ENCODE measurements around the gene LRRC55. TPM values are rescaled to one million over a fixed set of nuclear protein-coding genes. Genes with fewer than 3 reads are reported as not detected.

LRRC55 gene
- total RNA-seq, 4 donors from 2014 or later = 0.09 to 0.32 TPM; not detected in 2

DNA sequence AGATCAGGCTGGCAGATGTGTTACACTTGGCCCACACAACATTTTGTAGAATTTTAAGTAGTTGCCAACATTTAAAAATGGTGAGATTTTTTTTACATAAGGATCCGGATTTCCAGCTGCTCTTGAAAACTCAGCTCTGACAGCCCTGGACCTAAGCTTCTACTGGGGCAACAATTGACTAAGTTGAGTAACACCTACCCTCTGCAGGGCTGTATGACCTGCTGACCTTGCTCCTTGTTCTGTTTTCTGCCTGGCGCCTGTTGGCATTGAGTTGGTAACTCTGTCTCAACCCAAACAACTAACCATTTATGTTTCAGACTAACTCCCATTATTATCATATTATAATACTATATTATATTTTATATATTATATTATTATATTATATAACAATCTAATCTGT lies 21.1 kb upstream of the LRRC55 start:
- intact Hi-C loops (cut with DNase I) = no loop called here
- Histone ChIP-seq H3K4me1 (peaks cover 4 to 27% (median 4%) of the 10 kb centered on the region in 3 donors), H3K27me3 (peaks cover 0 to 10% (median 0%) of the 10 kb centered on the region in 4 donors), H3K9me3 (no peaks in the 10 kb centered on the region), H3K27ac (no peak overlapping the region), H3K36me3 (no peaks in the 10 kb centered on the region), H3K4me3 (no peak overlapping the region)
- WGBS, 2 donors = 76 to 79% methylated on average over 2 of the region's 2 CpGs
- TF ChIP-seq, protein P1, sequence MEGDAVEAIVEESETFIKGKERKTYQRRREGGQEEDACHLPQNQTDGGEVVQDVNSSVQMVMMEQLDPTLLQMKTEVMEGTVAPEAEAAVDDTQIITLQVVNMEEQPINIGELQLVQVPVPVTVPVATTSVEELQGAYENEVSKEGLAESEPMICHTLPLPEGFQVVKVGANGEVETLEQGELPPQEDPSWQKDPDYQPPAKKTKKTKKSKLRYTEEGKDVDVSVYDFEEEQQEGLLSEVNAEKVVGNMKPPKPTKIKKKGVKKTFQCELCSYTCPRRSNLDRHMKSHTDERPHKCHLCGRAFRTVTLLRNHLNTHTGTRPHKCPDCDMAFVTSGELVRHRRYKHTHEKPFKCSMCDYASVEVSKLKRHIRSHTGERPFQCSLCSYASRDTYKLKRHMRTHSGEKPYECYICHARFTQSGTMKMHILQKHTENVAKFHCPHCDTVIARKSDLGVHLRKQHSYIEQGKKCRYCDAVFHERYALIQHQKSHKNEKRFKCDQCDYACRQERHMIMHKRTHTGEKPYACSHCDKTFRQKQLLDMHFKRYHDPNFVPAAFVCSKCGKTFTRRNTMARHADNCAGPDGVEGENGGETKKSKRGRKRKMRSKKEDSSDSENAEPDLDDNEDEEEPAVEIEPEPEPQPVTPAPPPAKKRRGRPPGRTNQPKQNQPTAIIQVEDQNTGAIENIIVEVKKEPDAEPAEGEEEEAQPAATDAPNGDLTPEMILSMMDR (IDR thresholded peaks at IDR 0.05) = no peak
- no peak for TF ChIP-seq POLR2A (IDR thresholded peaks at IDR 0.05)
- DNase-seq = no peak

DNA sequence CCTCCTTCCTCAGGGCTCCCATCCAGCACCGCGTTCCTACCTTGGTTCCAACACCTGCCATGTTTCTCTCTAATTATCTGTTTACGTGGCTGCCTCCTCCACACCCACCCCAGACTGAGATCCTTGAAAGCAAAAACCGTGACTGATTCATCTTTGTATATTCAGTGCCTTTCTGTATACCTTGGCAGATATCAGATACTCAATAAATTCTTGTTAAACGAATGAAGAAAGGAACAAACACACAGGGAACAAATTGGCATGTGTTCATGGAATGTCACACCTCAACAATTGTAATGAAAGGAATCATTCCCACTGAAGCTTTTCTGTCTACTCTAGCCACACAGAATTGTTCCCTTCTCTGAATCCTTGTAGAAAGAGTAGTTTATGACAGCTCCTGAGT lies 20.4 kb upstream of the LRRC55 start:
- Histone ChIP-seq H3K36me3 (no peaks in the 10 kb centered on the region), H3K27ac (no peak overlapping the region), H3K4me1 (peaks cover 4 to 27% (median 4%) of the 10 kb centered on the region in 3 donors), H3K9me3 (no peaks in the 10 kb centered on the region), H3K4me3 (no peak overlapping the region), H3K27me3 (peaks cover 0 to 10% (median 0%) of the 10 kb centered on the region in 4 donors)
- DNase-seq = no peak
- intact Hi-C loops (cut with DNase I) = no loop called here
- 34 to 40% methylated on average over 5 of the region's 5 CpGs for WGBS, 2 donors
- TF ChIP-seq, protein P1 (IDR thresholded peaks at IDR 0.05) = no peak
- no peak for TF ChIP-seq POLR2A (IDR thresholded peaks at IDR 0.05)

- no peaks in the 10 kb centered on the region for H3K9me3 ChIP-seq
- 24 to 33% methylated on average over 6 of the region's 6 CpGs for WGBS, 2 donors
- H3K27me3 ChIP-seq = peaks cover 0 to 10% (median 0%) of the 10 kb centered on the region in 4 donors
- intact Hi-C loops (cut with DNase I) = no loop called here
- H3K4me3 ChIP-seq = no peak overlapping the region
- peak overlapping the region in 3 of 4 donors; percentile 19 to 62 (median 47) for H3K27ac ChIP-seq
- TF ChIP-seq, protein P1 (IDR thresholded peaks at IDR 0.05) = no peak
- TF ChIP-seq POLR2A (IDR thresholded peaks at IDR 0.05) = no peak
- DNase-seq = no peak
- H3K36me3 ChIP-seq = no peaks in the 10 kb centered on the region
- H3K4me1 ChIP-seq = peaks cover 4 to 27% (median 4%) of the 10 kb centered on the region in 3 donors
Measured at GRCh38 chr11:57162179-57162898, 19.4 kb upstream of the LRRC55 start.

DNA sequence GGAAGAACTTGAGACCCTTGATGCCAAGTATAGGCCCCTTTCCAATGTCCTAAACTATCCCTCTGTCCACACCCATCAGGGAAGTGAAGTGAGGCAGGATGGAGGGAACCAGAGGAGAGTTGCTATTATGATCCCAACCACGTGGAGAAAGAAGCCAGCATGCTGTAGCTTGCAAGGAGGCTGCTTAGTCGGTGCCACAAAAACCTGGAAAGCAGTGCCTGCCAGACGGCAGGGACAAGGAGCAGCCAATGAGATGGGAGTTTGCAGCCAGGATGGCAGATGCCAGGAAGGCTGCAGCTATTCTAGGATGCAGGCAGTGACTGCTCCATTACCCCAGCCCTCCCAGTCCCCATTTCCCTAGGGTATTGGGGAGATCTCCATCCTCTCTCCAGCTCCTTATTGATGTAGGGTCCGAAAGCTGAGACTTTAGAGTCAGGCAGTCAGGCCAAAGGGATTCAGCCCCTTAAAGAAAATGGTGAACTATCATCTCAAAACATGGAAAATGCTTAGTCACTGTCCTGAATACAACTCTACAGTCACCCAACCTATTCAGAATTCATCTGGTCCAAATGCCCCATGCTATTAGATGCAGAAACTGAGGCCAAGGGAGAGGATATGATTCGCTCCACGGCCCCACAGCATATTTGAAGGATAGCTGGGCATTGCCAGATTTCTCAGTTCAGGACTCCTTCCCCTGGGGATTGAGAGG lies 18.4 kb upstream of the LRRC55 start:
- intact Hi-C loops (cut with DNase I) = no loop called here
- Histone ChIP-seq H3K4me1 (peaks cover 4 to 27% (median 4%) of the 10 kb centered on the region in 3 donors), H3K27ac (peak overlapping the region in 1 of 4 donors; percentile 47), H3K36me3 (no peaks in the 10 kb centered on the region), H3K9me3 (no peaks in the 10 kb centered on the region), H3K4me3 (no peak overlapping the region), H3K27me3 (peaks cover 0 to 4% (median 0%) of the 10 kb centered on the region in 4 donors)
- 50 to 61% methylated on average over 6 of the region's 6 CpGs for WGBS, 2 donors
- TF ChIP-seq POLR2A (IDR thresholded peaks at IDR 0.05) = no peak
- no peak for DNase-seq

- H3K27me3 ChIP-seq = peaks cover 0 to 4% (median 0%) of the 10 kb centered on the region in 4 donors
- H3K9me3 ChIP-seq = no peaks in the 10 kb centered on the region
- H3K36me3 ChIP-seq = no peaks in the 10 kb centered on the region
- no peak for DNase-seq
- H3K4me1 ChIP-seq = peaks cover 4 to 27% (median 4%) of the 10 kb centered on the region in 3 donors
- intact Hi-C loops (cut with DNase I) = no loop called here
- TF ChIP-seq POLR2A (IDR thresholded peaks at IDR 0.05) = no peak
- TF ChIP-seq, protein P1 (IDR thresholded peaks at IDR 0.05) = no peak
- WGBS, 2 donors = 85 to 88% methylated on average over 1 of the region's 1 CpG
- no peak overlapping the region for H3K4me3 ChIP-seq
- H3K27ac ChIP-seq = no peak overlapping the region
Measured at GRCh38 chr11:57164317-57164716, 17.4 kb upstream of the LRRC55 start.

Measured in esophagus squamous epithelium (tissue), 5 donors.